GM18861 (cell line): Measurements from ENCODE around the gene GPC5.
"Not testable (repeated sequence)": the region's sequence is repeated elsewhere in the genome, so short reads cannot be mapped to it uniquely, and the experiment has no call there.

Source experiments
- ATAC-seq: cut with Tn5 transposase; IDR thresholded peaks from one replicate; pipeline ENCODE4 v1.9.1; 2021; ENCODE audit not compliant: unreplicated experiment

GPC5 gene

DNA sequence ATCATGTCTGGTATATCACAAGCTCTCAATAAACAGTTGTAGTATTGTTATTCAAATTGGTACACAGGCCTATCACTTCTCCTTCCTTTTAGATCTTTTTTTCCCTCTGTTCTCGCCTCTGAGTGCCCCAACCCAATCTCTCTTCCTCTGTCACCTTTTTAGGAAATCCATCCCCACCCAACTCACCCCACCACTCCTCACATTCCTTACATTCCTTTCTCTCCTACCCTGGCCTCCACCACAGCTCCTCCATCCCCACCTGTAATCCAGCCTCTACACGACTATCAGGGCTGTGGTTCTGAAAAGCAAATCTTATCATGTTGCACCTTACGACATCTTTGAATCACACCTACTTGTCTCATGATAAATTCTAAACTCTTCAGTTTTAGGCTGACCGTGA, 1282.8 kb downstream of the GPC5 start:
- no peak for ATAC-seq

GRCh38 chr13:92682832-92683517, 1284.6 kb downstream of the GPC5 start:
- no peak for ATAC-seq

- no peak for ATAC-seq
Measured at GRCh38 chr13:92694047-92694446, 1295.6 kb downstream of the GPC5 start.

- ATAC-seq: not testable (repeated sequence)
Measured at GRCh38 chr13:92695827-92696226, 1297.4 kb downstream of the GPC5 start.

- ATAC-seq: no peak
Measured at GRCh38 chr13:92716749-92717148, 1318.3 kb downstream of the GPC5 start.

DNA sequence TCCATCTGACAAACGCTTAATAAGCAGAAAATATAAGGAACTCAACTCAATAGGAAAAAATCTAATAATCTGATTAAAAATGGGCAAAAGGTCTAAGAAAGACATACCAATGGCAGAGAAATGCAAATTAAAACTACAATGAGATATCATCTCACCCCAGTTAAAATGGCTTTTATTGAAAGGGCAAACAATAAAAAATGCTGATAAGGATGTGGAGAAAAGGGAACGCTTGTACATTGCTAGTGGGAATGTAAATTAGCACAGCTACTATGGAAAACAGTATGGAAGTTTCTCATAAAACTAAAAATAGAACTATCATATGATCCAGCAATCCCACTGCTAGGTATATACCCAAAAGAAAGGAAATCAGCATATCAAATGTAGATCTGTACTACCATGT, 1319.4 kb downstream of the GPC5 start:
- no peak for ATAC-seq

- ATAC-seq: no peak
Measured at GRCh38 chr13:92719868-92720267, 1321.4 kb downstream of the GPC5 start.

DNA sequence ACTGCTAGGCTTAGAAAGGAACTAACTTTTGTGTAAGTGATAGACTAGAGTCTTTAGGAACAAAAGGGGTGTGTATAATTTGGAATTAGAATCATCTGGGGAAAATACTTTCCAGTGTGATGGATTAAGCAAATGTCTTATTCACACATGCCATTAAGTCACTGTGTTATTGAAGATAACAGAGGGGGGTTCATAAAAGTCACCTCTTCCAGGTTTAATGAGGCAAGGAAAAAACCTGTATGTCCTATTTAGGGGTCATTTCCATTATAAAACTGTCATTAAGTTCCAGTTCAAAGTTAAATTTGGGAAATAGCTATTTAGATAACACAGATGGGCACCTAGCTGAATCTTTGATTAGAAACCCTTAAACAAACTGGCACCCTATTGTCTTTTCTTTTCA, 1323.2 kb downstream of the GPC5 start:
- no peak for ATAC-seq

- no peak for ATAC-seq
Measured at GRCh38 chr13:92727118-92727517, 1328.7 kb downstream of the GPC5 start.

GRCh38 chr13:92734068-92734467, 1335.6 kb downstream of the GPC5 start:
- ATAC-seq: no peak

- ATAC-seq: no peak
Measured at GRCh38 chr13:92734545-92734944, 1336.1 kb downstream of the GPC5 start.

- ATAC-seq: no peak
Measured at GRCh38 chr13:92735909-92736308, 1337.5 kb downstream of the GPC5 start.

DNA sequence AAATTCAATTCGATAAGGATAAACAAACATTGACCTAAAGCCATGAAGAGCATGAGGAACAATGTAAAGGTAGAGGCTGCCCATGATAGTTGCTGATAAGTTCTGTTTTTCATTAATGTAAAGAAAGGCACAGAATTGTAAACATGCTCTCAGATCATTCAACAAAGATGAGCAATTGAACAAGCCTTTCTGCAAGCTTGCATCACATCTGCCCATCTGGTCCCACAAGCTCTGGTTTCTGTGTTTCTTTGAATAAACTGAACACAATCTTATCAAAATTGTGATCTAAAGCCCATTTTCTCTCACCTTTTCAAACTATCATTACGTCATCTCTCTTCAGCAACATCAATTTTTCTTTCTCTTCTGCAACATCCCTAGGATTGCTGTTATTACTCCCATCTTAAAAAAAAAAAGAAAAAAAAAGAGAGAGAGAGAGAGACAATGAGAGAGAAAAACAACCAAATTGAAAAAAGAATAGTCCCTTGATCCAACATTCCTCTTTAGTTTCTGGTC, 1340.9 kb downstream of the GPC5 start:
- ATAC-seq: no peak

DNA sequence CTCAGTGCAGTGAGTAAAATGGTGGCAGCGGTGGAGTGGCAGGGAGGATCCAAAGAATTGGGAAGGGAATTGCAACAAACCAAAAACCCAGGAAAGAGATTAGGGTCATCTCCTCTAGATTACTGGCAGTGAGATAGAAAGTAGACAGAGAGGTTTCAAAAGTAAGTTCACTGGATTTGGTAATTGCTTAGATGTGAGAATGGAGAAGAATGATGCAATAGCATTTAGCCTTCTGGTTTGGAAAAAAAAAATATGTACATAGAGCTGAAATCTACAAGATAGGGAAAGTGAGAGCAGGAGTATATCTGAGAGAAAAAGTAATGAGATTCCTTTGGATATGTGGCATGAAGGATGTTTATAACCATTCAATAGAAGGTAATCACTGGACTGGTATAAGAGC, 1345.6 kb downstream of the GPC5 start:
- ATAC-seq: no peak

DNA sequence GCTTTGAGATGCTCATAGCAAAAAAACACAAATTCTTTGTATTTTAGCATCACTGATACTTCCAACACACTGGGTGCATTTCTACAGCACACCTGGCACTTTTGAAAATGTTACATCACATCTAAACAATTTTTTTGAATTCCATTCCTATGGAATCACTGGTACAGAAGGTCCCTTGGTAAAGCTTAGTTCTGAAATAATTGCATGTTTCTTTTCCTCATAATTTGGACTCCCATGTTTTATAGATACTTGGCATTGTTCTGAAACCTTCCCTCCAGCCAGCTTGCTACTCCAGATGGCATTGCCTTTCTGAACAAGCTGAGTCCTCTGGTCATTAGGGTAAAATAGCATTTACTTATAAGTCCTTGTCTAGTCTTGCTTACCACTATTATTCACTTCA, 1346.8 kb downstream of the GPC5 start:
- ATAC-seq: no peak

- not testable (repeated sequence) for ATAC-seq
Measured at GRCh38 chr13:92752705-92753104, 1354.3 kb downstream of the GPC5 start.

DNA sequence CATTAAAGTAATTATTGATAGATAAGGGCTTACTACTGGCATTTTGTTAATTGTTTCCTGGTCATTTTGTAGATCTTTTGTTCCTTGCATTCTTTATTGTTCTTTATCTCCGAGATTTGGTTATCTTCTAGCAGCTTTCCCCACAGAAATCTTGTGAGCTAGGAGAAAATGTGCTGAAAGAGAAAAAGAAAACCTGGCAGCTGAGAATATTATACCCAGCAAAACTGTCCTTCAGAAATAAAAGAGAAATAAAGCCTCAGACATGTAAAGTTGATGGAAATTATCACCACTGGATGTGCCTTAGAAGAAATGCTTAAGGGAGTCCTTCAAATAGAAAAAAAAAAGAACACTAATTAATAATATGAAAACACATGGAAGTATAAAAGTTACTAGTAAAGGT, 1363.3 kb downstream of the GPC5 start:
- ATAC-seq: no peak

- ATAC-seq: no peak
Measured at GRCh38 chr13:92767468-92767867, 1369.0 kb downstream of the GPC5 start.

DNA sequence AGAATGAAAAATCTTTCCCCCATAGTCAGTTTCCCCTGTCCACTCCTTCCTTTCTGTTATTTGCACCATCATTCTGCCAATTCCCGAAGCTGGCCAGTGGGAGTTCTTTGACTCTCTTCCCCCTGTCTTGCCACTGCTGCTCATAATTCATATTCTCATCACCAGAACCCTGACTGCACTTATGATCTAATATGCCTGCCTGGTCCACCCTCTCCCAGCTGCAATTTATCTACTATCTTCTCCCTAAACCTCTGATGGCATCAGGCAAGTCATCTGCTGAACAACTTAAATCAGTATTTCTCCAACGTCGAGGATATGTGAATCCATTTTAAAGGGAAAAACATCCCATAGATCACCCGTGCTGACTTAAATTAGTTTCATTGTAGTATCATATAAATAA, 1370.2 kb downstream of the GPC5 start:
- no peak for ATAC-seq

GRCh38 chr13:92769046-92769445, 1370.6 kb downstream of the GPC5 start:
- ATAC-seq: no peak

GRCh38 chr13:92775658-92776057, 1377.2 kb downstream of the GPC5 start:
- no peak for ATAC-seq

DNA sequence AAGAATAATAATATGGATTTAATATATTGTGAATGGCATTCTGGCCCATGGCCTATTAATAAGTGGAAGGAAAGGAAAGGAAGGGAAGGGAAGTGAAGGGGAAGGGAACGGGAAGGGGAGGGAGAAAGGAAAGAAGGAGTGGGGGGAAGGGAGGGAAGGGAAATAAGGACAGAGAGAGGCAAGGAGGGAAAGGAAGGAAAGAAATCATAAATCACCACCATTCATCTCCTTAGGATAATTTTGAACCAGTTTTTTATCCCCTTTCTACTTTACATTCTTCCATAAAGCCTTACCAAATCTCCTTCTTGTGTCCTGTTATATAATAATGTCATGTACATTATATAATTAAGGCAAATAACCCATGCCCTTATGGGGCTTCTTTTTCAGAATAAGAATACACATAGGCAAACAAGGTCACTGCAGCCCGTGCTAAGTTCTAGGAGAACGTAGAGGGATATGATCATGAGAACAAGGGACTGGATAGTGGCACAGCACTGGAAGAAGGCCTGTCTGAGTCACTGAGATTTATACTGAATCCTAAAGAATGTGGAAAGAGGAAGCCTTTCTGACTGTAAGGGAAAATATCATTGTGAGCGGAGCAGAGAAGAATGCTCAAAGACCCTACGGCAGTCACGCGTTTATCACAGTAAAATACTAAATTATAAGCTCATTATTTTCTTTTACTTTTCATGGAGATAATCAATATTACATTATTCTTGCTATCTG, 1383.7 kb downstream of the GPC5 start:
- ATAC-seq: no peak
